LNCaP clone FGC (cell line): ENCODE results near the gene ADAT3.

Source experiments
- DNase-seq: peaks from one replicate; pipeline ENCODE4 v3.0.0-alpha.2; 2011; ENCODE audit warnings: low read depth
- H3K4me3 ChIP-seq: 2 replicates; pipeline ENCODE4 v1.5.1; 2011; ENCODE audit warnings: mild to moderate bottlenecking, low read depth, low read length, control low read depth
- TF ChIP-seq, protein P1 (sequence below): IDR thresholded peaks from 2 replicates; pipeline ENCODE4 v1.5.1; 2012; ENCODE audit warnings: mild to moderate bottlenecking; ENCODE audit not compliant: control insufficient read depth, insufficient read depth; ENCODE audit errors: extremely low read depth

ADAT3 gene

DNA sequence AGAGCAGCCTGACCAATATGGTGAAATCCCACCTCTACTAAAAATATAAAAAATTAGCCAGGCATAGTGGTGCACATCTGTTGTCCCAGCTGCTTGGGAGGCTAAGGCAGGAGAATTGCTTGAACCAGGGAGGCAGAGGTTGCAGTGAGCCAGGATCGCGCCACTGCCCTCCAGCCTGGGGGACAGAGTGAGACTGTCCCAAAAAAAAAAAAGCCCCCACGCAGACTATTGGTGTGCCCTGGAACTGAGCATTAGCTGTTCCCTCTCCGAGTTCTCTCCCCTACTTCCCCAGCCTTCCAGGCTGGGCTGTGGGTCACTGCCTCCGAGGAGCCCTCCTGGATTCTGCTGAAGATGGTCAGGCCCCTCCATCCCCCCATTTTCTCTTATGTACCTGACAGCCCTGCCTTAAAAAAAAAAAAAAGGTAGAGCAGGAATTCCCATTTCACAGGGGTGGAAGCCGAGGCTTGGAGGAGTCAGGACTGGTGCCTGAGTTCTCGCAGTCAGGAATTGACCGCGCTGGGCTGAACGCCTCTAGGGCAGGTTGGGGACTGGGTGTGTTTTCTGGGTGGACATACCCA, 1.9 kb downstream of the ADAT3 start:
- H3K4me3 ChIP-seq: peak overlapping the region; percentile 50
- TF ChIP-seq, protein P1, sequence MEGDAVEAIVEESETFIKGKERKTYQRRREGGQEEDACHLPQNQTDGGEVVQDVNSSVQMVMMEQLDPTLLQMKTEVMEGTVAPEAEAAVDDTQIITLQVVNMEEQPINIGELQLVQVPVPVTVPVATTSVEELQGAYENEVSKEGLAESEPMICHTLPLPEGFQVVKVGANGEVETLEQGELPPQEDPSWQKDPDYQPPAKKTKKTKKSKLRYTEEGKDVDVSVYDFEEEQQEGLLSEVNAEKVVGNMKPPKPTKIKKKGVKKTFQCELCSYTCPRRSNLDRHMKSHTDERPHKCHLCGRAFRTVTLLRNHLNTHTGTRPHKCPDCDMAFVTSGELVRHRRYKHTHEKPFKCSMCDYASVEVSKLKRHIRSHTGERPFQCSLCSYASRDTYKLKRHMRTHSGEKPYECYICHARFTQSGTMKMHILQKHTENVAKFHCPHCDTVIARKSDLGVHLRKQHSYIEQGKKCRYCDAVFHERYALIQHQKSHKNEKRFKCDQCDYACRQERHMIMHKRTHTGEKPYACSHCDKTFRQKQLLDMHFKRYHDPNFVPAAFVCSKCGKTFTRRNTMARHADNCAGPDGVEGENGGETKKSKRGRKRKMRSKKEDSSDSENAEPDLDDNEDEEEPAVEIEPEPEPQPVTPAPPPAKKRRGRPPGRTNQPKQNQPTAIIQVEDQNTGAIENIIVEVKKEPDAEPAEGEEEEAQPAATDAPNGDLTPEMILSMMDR: no peak
- DNase-seq: no peak

DNA sequence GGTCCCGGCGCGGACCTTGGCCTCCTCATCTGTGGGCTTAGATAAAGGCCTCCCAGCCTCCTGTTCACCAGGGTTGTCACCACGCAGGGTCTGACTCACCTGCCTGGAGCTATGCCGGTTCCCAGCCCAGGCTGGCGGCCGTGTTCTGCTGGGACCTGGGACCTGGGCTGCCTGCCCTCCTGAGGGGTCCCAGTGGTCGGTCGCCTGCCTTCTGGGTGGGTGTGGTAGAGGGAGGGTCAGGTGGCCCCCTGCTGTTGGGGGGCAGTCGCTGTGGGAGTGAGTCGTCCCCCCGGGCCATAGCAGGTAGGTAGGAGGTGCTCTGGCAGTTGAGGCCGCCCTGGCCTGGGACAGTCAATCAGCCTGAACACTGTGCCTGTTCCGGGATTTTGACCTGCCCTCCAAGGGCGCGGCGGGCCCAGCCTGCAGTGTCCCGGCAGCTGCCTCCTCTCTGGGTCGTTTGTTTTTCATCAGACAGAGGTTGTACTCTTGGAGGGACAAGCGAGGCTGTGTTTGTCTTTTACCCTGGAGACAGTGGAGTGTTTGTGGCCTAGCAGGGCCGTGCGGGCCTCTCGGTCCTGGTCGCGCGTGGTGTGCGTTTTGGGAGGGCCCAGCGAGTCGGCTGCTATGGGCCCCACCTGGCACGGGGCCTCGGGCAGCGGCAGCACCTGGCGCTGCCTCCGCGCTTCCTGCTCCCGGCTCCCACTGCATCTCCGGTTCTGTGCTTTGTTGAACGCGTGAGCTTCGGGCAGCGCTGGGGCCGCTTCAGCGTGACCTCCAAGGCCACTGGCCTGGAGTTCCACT, 2.6 kb downstream of the ADAT3 start:
- peak; percentile 17 for DNase-seq
- H3K4me3 ChIP-seq: peak overlapping the region; percentile 50
- TF ChIP-seq, protein P1: no peak

DNA sequence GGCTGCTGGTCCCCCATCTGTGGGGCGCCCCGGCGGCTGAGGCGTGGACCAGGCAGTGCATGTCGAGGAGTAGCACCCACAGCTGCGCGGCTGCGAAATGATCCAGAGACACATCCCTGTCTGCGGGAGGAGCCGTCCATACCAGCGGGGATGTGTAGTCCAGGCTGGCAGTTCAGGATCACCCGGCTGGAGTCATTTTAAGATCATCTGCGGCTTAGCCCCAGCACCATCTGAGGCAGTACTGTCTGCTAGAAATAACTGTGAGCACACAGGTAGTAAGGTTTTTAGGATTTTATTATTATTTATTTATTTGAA, 3.1 kb downstream of the ADAT3 start:
- TF ChIP-seq, protein P1: no peak
- H3K4me3 ChIP-seq: peak overlapping the region; percentile 50
- no peak for DNase-seq

DNA sequence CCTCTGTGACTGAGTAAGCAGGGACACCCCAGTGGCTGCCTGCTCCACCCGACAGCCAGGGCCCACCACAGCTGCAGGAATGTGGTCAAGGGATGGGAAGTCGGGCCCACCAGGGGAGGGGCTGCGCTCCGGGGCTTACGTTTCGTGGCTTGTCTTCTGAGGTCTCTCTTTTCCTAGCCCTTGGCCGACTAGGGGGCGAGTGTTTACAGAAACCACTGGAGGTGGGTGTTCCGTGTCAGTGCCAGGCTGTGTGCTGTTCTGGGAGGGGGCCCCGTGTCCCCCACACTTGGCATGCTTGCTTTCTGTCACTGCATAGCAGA, 4.5 kb downstream of the ADAT3 start:
- no peak for DNase-seq
- TF ChIP-seq, protein P1: no peak
- H3K4me3 ChIP-seq: no peak overlapping the region

DNA sequence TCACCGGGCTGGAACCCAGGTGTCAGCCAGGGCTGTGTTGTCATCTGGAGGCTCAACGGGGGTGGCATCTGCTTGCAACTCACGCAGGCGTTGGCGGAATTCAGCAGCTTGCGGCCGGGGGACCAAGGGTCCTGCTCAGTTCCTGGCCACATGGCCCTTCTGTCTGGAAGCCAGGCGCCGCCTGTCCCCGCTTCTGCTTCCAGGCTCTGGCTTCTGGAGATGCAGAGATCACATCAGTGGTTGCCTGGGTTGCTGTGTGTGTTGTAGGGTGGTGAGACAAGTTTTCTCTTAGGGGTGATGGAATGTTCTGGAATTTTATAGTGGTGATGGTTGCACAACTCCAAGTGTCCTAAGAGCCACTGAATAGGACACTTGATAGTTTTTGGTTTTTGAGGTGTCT, 5.0 kb downstream of the ADAT3 start:
- TF ChIP-seq, protein P1: no peak
- H3K4me3 ChIP-seq: no peak overlapping the region
- DNase-seq: no peak

DNA sequence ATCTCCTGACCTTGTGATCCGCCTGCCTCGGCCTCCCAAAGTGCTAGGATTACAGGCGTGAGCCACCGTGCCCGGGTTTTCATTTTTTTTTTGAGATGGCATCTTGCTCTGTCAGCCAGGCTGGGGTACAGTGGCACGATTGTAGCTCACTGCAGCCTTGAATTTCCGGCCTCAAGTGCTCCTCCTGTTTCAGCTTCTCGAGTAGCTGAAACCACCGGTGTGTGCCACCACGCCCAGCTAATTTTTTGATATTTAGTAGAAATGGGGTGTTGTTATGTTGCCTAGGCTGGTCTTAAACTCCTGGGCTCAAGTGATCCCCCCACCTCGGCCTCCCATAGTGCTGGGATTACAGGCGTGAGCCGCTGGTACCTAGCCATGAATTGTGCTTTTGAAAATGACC, 5.9 kb downstream of the ADAT3 start:
- TF ChIP-seq, protein P1: no peak
- H3K4me3 ChIP-seq: no peak overlapping the region

DNA sequence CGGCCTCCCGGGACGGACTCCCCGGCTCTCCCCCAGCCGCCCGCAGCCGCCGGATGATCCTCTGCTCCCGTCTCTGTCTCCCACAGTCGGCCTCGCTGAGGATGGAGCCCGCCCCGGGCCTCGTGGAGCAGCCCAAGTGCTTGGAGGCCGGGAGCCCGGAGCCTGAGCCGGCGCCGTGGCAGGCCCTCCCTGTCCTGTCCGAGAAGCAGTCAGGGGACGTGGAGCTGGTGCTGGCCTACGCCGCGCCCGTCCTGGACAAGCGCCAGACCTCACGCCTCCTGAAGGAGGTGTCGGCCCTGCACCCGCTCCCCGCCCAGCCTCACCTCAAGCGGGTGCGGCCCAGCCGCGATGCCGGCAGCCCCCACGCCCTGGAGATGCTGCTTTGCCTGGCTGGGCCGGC, 6.8 kb downstream of the ADAT3 start:
- TF ChIP-seq, protein P1: no peak
- no peak overlapping the region for H3K4me3 ChIP-seq
- DNase-seq: no peak

More for the DNA sequence above, 5.9 kb downstream of the ADAT3 start:
- no peak for DNase-seq
